ENCODE measurements around the gene AMOTL2. TPM values are rescaled to one million over a fixed set of nuclear protein-coding genes. Genes with fewer than 3 reads are reported as not detected.

Gene AMOTL2
- polyA plus RNA-seq, 1 donor (not counting 4 experiments of a cell fraction or from before 2014, with no cell fraction given): 39.8 TPM

DNA sequence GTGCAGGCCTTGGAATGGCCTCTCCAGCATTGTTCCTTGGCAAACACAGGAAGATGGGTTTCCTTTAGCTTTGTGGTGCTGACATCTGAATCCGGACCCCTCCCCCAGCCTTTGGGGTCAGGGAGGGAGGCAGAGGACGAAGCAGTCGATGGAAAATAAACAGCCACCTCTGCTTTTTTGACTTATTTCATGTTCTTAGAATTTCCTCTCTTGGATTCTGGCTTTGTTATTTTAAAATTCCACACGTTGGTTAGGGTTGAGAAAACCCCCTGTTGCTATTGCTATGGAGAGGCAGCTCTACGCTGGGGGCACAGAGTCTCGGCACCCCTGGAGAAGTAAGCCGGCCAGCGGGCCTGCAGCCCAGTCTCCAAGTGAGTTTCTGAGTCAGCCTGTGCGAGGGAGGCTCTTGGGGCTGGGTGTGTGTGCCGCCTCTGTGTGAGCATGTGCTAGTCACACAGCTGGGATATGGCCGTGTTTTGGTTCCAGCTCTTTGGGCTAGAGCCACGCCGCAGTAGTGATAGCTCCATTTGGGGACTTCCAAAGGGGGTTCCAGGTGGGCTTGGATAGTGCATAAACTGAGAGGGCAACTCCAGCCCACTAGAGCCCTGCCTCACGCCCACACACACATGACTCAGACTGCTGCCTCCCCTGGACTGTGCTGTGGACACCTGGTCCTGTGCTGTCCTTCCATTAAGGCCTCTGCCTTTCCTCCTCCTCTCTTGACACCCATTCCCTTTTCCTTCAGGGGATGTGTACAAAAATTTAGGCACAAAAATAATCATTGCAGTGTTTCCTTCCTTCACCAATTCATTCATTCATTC is 58.8 kb downstream of the AMOTL2 start:
- H3K79me2 ChIP-seq (ENCODE audit: control insufficient read depth, insufficient read depth, low read length): no peaks in the 10 kb centered on the region
- peak overlapping the region; percentile 37 for H3K9ac ChIP-seq (ENCODE audit: control insufficient read depth, extremely low read depth, insufficient read depth, low read length)
- no peaks in the 10 kb centered on the region for H3K9me3 ChIP-seq (ENCODE audit: control insufficient read depth, low read depth, low read length)
- dilution Hi-C loops (cut with MboI; ENCODE audit: extremely low pct_ligation_motif_present, low sequenced_read_pairs): no loop called here
- no peaks in the 10 kb centered on the region for H4K20me1 ChIP-seq (ENCODE audit: control insufficient read depth, extremely low read depth, insufficient read depth, low read length)
- DNase-seq (ENCODE audit: low read depth, low spot score) (no peak), FAIRE-seq (peak; percentile 71)
- peak overlapping the region; percentile 9 for H2AFZ ChIP-seq (ENCODE audit: control insufficient read depth, low read length)
- no peaks in the 10 kb centered on the region for H3K9me1 ChIP-seq (ENCODE audit: control insufficient read depth, extremely low read depth, insufficient read depth, low read length)
- H3K36me3 ChIP-seq (ENCODE audit: control insufficient read depth in 2 of 2, extremely low read depth in 1 of 2, insufficient read depth in 2 of 2, low read length in 2 of 2): no peaks in the 10 kb centered on the region
- H3K27ac ChIP-seq (ENCODE audit: control insufficient read depth, insufficient read depth, low read length): peak overlapping the region; percentile 73
- TF ChIP-seq EZH2 (IDR thresholded peaks at IDR 0.05; ENCODE audit: low read length): no peak
- H3K4me1 ChIP-seq (ENCODE audit: control insufficient read depth, extremely low read depth, insufficient read depth, low read length): peaks cover 72% of the 10 kb centered on the region
- H3K4me3 ChIP-seq (ENCODE audit: control insufficient read depth in 2 of 3, extremely low read depth in 1 of 3, insufficient read depth in 2 of 3, low read depth in 1 of 3, low read length in 3 of 3): no peak overlapping the region
- H3K4me2 ChIP-seq (ENCODE audit: control insufficient read depth, extremely low read depth, insufficient read depth, low read depth, low read length): peak overlapping the region; percentile 6
- H3K27me3 ChIP-seq (ENCODE audit: control insufficient read depth, extremely low read depth, insufficient read depth, low read length): no peaks in the 10 kb centered on the region

DNA sequence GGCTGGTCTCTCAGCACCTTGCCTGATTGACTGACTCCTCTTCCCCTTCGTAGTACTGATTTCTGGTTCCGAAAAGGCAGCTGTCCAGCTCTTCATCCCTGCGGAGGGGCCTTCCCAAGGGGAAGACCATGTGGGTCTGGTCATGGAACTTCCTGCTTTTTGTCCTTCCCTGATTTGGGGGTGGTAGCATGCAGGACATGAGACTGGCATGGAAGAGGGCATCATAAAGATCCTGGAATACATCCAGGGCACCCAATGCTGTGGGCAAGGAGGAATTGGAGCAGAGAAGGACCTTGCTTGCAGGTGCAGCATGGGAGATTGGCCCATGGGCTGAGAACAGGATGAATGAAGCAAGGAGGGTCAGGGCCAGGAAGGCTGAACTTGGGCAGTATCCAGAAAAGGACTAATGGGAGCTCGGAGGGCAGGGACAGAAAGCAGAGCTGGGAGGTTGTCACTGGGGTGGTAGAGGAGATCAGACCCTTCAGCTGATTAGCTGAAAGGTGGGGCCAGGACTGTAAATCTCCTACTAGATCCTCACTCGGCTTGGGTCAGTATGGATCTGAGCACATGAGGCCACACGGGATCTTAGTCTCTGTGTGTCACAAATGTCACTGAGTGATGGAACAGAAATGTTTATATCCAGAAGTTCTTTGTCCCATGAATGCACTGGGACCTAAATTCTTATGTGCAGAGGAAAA is 59.5 kb downstream of the AMOTL2 start:
- H3K4me2 ChIP-seq (ENCODE audit: control insufficient read depth, extremely low read depth, insufficient read depth, low read depth, low read length): peak overlapping the region; percentile 90
- H2AFZ ChIP-seq (ENCODE audit: control insufficient read depth, low read length): no peak overlapping the region
- peak overlapping the region; percentile 73 for H3K27ac ChIP-seq (ENCODE audit: control insufficient read depth, insufficient read depth, low read length)
- dilution Hi-C loops (cut with MboI; ENCODE audit: extremely low pct_ligation_motif_present, low sequenced_read_pairs): no loop called here
- peak; percentile 44 for FAIRE-seq
- H3K36me3 ChIP-seq (ENCODE audit: control insufficient read depth in 2 of 2, extremely low read depth in 1 of 2, insufficient read depth in 2 of 2, low read length in 2 of 2): no peaks in the 10 kb centered on the region
- no peaks in the 10 kb centered on the region for H3K9me3 ChIP-seq (ENCODE audit: control insufficient read depth, low read depth, low read length)
- no peak for DNase-seq (ENCODE audit: low read depth, low spot score)
- TF ChIP-seq, protein P1, sequence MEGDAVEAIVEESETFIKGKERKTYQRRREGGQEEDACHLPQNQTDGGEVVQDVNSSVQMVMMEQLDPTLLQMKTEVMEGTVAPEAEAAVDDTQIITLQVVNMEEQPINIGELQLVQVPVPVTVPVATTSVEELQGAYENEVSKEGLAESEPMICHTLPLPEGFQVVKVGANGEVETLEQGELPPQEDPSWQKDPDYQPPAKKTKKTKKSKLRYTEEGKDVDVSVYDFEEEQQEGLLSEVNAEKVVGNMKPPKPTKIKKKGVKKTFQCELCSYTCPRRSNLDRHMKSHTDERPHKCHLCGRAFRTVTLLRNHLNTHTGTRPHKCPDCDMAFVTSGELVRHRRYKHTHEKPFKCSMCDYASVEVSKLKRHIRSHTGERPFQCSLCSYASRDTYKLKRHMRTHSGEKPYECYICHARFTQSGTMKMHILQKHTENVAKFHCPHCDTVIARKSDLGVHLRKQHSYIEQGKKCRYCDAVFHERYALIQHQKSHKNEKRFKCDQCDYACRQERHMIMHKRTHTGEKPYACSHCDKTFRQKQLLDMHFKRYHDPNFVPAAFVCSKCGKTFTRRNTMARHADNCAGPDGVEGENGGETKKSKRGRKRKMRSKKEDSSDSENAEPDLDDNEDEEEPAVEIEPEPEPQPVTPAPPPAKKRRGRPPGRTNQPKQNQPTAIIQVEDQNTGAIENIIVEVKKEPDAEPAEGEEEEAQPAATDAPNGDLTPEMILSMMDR (optimal IDR thresholded peaks at IDR 0.05 in 1 of 3, IDR thresholded peaks at IDR 0.05 in 1 of 3, conservative IDR thresholded peaks at IDR 0.05 in 1 of 3; ENCODE audit: extremely low read depth in 1 of 3, insufficient read depth in 2 of 3, low read length in 3 of 3): no peak
- no peak for TF ChIP-seq EZH2 (IDR thresholded peaks at IDR 0.05; ENCODE audit: low read length)
- H3K4me3 ChIP-seq (ENCODE audit: control insufficient read depth in 2 of 3, extremely low read depth in 1 of 3, insufficient read depth in 2 of 3, low read depth in 1 of 3, low read length in 3 of 3): no peak overlapping the region
- no peaks in the 10 kb centered on the region for H3K9me1 ChIP-seq (ENCODE audit: control insufficient read depth, extremely low read depth, insufficient read depth, low read length)
- peaks cover 65% of the 10 kb centered on the region for H3K4me1 ChIP-seq (ENCODE audit: control insufficient read depth, extremely low read depth, insufficient read depth, low read length)
- H3K9ac ChIP-seq (ENCODE audit: control insufficient read depth, extremely low read depth, insufficient read depth, low read length): no peak overlapping the region
- H4K20me1 ChIP-seq (ENCODE audit: control insufficient read depth, extremely low read depth, insufficient read depth, low read length): no peaks in the 10 kb centered on the region
- no peaks in the 10 kb centered on the region for H3K79me2 ChIP-seq (ENCODE audit: control insufficient read depth, insufficient read depth, low read length)
- H3K27me3 ChIP-seq (ENCODE audit: control insufficient read depth, extremely low read depth, insufficient read depth, low read length): no peaks in the 10 kb centered on the region

All from keratinocyte (primary cell).